B cell (primary cell): Measurements from ENCODE around the gene SPATA6L. TPM values are rescaled to one million over a fixed set of nuclear protein-coding genes. Genes with fewer than 3 reads are reported as not detected.
A peak's percentile ranks its signal among the peaks of the same experiment; 100 is the strongest.

ENCODE experiments used
- ATAC-seq: fragments of 200-7000 bp; cut with Tn5 transposase; one replicate; pipeline ENCODE4 v1.10.0; 2021; ENCODE audit warnings: low read depth, mild to moderate bottlenecking, moderate number of reproducible peaks, moderate library complexity
- CTCF ChIA-PET: fragments of 350-600 bp; sonication (Branson Sonifier 250); formaldehyde crosslinking; loops from one replicate; lab custom pipeline; 2021; ENCODE audit warnings: antibody characterized with exemption, inconsistent platforms; lab: Charles Lee
- POLR2A ChIA-PET: fragments of 350-600 bp; sonication (Branson Sonifier 250); formaldehyde crosslinking; loops from one replicate; lab custom pipeline; 2021; ENCODE audit warnings: antibody characterized with exemption; lab: Charles Lee
- DNase-seq: peaks from one replicate; pipeline ENCODE4 v3.0.0; 2013
- H2AFZ ChIP-seq: 2 replicates; pipeline ENCODE4 v1.6.1; 2012; ENCODE audit warnings: mild to moderate bottlenecking, low read depth, low read length; ENCODE audit not compliant: insufficient read depth, poor library complexity, severe bottlenecking
- H3K27ac ChIP-seq, 2 donors: 1 replicate in 1 of 2; 2 replicates in 1 of 2; pipeline ENCODE4 v1.5.1; 2012 to 2013; ENCODE audit warnings: low read length in 2 of 2, mild to moderate bottlenecking in 2 of 2, moderate library complexity in 1 of 2
- H3K27me3 ChIP-seq, 4 experiments: fragments of 200-600 bp in 1 of 4; sonication (generic) in 1 of 4; replicated peaks in 1 of 4; 1 replicate in 2 of 4; 2 replicates in 2 of 4; pipeline versions ENCODE4 v1.6.1 to v1.7.0; 2013 to 2016; ENCODE audit warnings: low read length in 3 of 4, mild to moderate bottlenecking in 2 of 4, mixed read lengths in 1 of 4, moderate library complexity in 1 of 4; ENCODE audit not compliant: insufficient read depth in 4 of 4, control insufficient read depth in 3 of 4; ENCODE audit errors: control extremely low read depth in 1 of 4
- H3K36me3 ChIP-seq, 2 experiments: replicated peaks in 1 of 2; 1 replicate in 1 of 2; 2 replicates in 1 of 2; pipeline versions ENCODE4 v1.6.1 to v1.7.1; 2013; ENCODE audit warnings: low read length in 1 of 2; ENCODE audit not compliant: insufficient read depth in 2 of 2, control insufficient read depth in 1 of 2; ENCODE audit errors: control extremely low read depth in 1 of 2, extremely low read depth in 1 of 2
- H3K4me1 ChIP-seq, 2 donors: fragments of 200-600 bp in 1 of 2; sonication (generic) in 1 of 2; 1 replicate in 1 of 2; 2 replicates in 1 of 2; pipeline versions ENCODE4 v1.5.1 to v1.6.1; 2013 to 2017; ENCODE audit warnings: low read length in 2 of 2; ENCODE audit not compliant: control insufficient read depth in 2 of 2, insufficient read depth in 2 of 2
- H3K4me2 ChIP-seq: replicated peaks from 2 replicates; pipeline ENCODE3; 2012; ENCODE audit warnings: mild to moderate bottlenecking, low read depth, low read length; ENCODE audit not compliant: poor library complexity, severe bottlenecking
- H3K4me3 ChIP-seq, 5 experiments: fragments of 200-600 bp in 1 of 5; sonication (generic) in 1 of 5; 1 replicate in 3 of 5; 2 replicates in 2 of 5; pipeline versions ENCODE4 v1.5.1 to v1.7.0; 2011 to 2016; ENCODE audit warnings: low read length in 4 of 5, mild to moderate bottlenecking in 4 of 5, low read depth in 2 of 5, control low read depth in 1 of 5, moderate library complexity in 1 of 5; ENCODE audit not compliant: insufficient read depth in 1 of 5; ENCODE audit errors: control extremely low read depth in 1 of 5, extremely low read depth in 1 of 5
- H3K79me2 ChIP-seq: fragments of 200-600 bp; sonication (generic); one replicate; pipeline ENCODE4 v1.6.0; 2016; ENCODE audit warnings: low read length; ENCODE audit not compliant: control insufficient read depth, insufficient read depth
- H3K9ac ChIP-seq: fragments of 200-600 bp; sonication (generic); 2 replicates; pipeline ENCODE4 v1.6.1; 2017; ENCODE audit warnings: mild to moderate bottlenecking, low read length, moderate library complexity
- H3K9me3 ChIP-seq, 3 donors: one replicate each; pipeline versions ENCODE4 v1.6.1 to v1.7.1; 2013; ENCODE audit warnings: low read length in 2 of 3; ENCODE audit not compliant: control insufficient read depth in 2 of 3, insufficient read depth in 1 of 3; ENCODE audit errors: control extremely low read depth in 1 of 3
- H4K20me1 ChIP-seq: 2 replicates; pipeline ENCODE4 v1.6.0; 2012; ENCODE audit warnings: mild to moderate bottlenecking, low read length; ENCODE audit not compliant: insufficient read depth, control insufficient read depth, poor library complexity, severe bottlenecking
- H3K27ac Mint-ChIP-seq: one replicate; pipeline ENCODE4 v1.8.0; 2021; ENCODE audit warnings: mixed read lengths
- H3K27me3 Mint-ChIP-seq: one replicate; pipeline ENCODE4 v1.8.0; 2021; ENCODE audit warnings: mixed read lengths
- H3K4me1 Mint-ChIP-seq: one replicate; pipeline ENCODE4 v1.8.0; 2021; ENCODE audit warnings: mixed read lengths
- H3K4me3 Mint-ChIP-seq: one replicate; pipeline ENCODE4 v1.8.0; 2021; ENCODE audit warnings: mixed read lengths
- H3K9me3 Mint-ChIP-seq: one replicate; pipeline ENCODE4 v1.8.0; 2022; ENCODE audit warnings: mixed read lengths; ENCODE audit not compliant: insufficient read depth
- EZH2 ChIP-seq: IDR thresholded peaks from 2 replicates; pipeline ENCODE4 v1.6.1; 2012; ENCODE audit warnings: borderline replicate concordance, low read depth, mild to moderate bottlenecking, moderate library complexity, low read length; ENCODE audit not compliant: insufficient read depth, poor library complexity, severe bottlenecking
- WGBS: methylation state at CpG from one replicate; pipeline ENCODE4 v1.1.5; 2013; ENCODE audit warnings: missing lambda C conversion rate; ENCODE audit not compliant: insufficient coverage; 5-methylcytosine and 5-hydroxymethylcytosine counted together
- intact Hi-C: fragments of 100-400 bp; cut with micrococcal nuclease; formaldehyde crosslinking; loops from one replicate; pipeline ENCODE4 v1.10.0; 2022
- polyA plus RNA-seq: library from polyadenylated mRNA; depleted of rRNA; stranded (reverse); fragments of >200 nt; gene quantifications from 2 replicates; pipeline ENCODE4 v1.2.3, GENCODE V29; 2012
- total RNA-seq, 2 donors: library from RNA; stranded (reverse); fragments of 120-200 nt in 1 of 2; gene quantifications; 1 replicate in 1 of 2; 2 replicates in 1 of 2; pipeline versions ENCODE4 v1.2.3 to v1.2.4, GENCODE V29; 2013 to 2022
- TF ChIP-seq, protein P1 (sequence below): fragments of 200-600 bp; IDR thresholded peaks from one replicate; pipeline ENCODE4 v1.8.0; 2022; ENCODE audit warnings: antibody characterized with exemption, mild to moderate bottlenecking

Gene SPATA6L
- total and polyA plus RNA-seq, 2 donors (not counting 1 experiment from before 2014, with no cell fraction given), result 0.09 to 1.2 TPM

DNA sequence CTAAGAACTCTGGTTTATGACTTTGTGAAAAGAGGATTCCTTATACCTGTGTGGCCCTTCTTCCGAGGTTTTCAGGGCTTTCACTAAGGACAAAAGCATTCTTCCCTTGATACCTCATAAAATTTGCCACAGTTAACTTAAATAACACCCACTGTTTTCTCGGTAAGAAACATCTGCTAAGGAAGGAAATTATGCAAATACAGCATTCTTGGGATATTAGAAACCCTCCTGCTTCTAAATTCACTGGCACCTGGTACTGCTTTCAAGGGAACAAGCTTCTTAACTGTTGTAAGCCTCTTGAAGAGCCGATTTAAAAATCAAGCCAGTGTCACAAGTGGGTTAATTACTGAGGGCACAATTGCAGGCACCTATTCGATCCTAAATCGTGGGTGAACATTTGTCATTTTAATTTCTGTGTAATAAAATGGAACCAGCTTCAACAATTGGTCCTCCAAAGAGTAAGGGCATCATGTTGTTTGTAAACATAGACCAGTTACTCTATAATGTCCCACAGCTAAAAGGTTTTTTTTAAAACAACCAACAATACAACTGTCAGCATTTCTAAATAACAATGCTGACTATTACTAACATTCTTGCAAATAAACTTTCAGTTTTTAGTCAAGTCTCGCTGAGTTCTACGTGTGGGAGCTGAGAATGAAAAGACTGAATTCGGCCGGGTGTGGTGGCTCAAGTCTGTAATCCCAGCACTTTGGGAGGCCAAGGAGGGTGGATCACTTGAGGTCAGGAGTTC lies 48.2 kb upstream of the SPATA6L start:
- H3K9me3 ChIP-seq, result no peaks in the 10 kb centered on the region
- intact Hi-C loops, result no loop called here
- no peak overlapping the region for H3K9ac ChIP-seq
- peaks cover 6% of the 10 kb centered on the region for H3K79me2 ChIP-seq
- H3K9me3 Mint-ChIP-seq, result no peaks in the 10 kb centered on the region
- H3K4me3 Mint-ChIP-seq, result no peak overlapping the region
- H3K4me2 ChIP-seq, result no peak overlapping the region
- no peaks in the 10 kb centered on the region for H4K20me1 ChIP-seq
- ChIA-PET CTCF (no interaction called here), POLR2A (no interaction called here)
- no peaks in the 10 kb centered on the region for H3K27me3 ChIP-seq
- ATAC-seq (no peak), DNase-seq (no peak)
- no peak overlapping the region for H3K27ac Mint-ChIP-seq
- H3K4me1 Mint-ChIP-seq, result no peaks in the 10 kb centered on the region
- no peaks in the 10 kb centered on the region for H3K4me1 ChIP-seq
- TF ChIP-seq, protein P1, sequence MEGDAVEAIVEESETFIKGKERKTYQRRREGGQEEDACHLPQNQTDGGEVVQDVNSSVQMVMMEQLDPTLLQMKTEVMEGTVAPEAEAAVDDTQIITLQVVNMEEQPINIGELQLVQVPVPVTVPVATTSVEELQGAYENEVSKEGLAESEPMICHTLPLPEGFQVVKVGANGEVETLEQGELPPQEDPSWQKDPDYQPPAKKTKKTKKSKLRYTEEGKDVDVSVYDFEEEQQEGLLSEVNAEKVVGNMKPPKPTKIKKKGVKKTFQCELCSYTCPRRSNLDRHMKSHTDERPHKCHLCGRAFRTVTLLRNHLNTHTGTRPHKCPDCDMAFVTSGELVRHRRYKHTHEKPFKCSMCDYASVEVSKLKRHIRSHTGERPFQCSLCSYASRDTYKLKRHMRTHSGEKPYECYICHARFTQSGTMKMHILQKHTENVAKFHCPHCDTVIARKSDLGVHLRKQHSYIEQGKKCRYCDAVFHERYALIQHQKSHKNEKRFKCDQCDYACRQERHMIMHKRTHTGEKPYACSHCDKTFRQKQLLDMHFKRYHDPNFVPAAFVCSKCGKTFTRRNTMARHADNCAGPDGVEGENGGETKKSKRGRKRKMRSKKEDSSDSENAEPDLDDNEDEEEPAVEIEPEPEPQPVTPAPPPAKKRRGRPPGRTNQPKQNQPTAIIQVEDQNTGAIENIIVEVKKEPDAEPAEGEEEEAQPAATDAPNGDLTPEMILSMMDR, result no peak
- TF ChIP-seq EZH2, result no peak
- no peaks in the 10 kb centered on the region for H3K27me3 Mint-ChIP-seq
- H3K36me3 ChIP-seq, result peaks cover 6 to 46% of the 10 kb centered on the region in 2 experiments
- H3K4me3 ChIP-seq, result no peak overlapping the region
- WGBS, result 98% methylated on average over 7 of the region's 9 CpGs
- no peak overlapping the region for H2AFZ ChIP-seq
- H3K27ac ChIP-seq, result peak overlapping the region in 1 of 2 donors; percentile 42

DNA sequence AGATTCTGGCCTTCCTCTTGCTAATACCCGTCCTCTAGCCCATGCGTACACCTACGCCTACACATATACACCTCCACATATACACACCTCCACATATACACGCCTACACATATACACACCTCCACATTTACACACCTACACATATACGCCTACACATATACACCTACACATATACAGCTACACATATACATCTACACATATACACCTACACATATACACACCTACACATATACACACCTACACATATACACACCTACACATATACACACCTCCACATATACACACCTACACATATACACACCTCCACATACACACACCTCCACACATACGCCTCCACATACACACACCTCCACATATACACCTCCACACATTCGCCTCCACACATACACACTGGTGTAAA lies 47.6 kb upstream of the SPATA6L start:
- H3K4me1 ChIP-seq, result no peaks in the 10 kb centered on the region
- peak overlapping the region; percentile 0 for H3K27ac Mint-ChIP-seq
- no peaks in the 10 kb centered on the region for H3K9me3 ChIP-seq
- DNase-seq (peak; percentile 25), ATAC-seq (no peak)
- intact Hi-C loops, result no loop called here
- H3K27me3 ChIP-seq, result no peaks in the 10 kb centered on the region
- no peak overlapping the region for H3K4me3 ChIP-seq
- no peak overlapping the region for H3K4me2 ChIP-seq
- 80% methylated on average over 6 of the region's 7 CpGs for WGBS
- no peaks in the 10 kb centered on the region for H3K4me1 Mint-ChIP-seq
- no peak overlapping the region for H2AFZ ChIP-seq
- H3K9ac ChIP-seq, result no peak overlapping the region
- H3K27me3 Mint-ChIP-seq, result no peaks in the 10 kb centered on the region
- TF ChIP-seq EZH2, result no peak
- TF ChIP-seq, protein P1, result no peak
- POLR2A ChIA-PET, result no interaction called here
- H3K79me2 ChIP-seq, result peaks cover 2% of the 10 kb centered on the region
- no peak overlapping the region for H3K4me3 Mint-ChIP-seq
- H3K27ac ChIP-seq, result peak overlapping the region in 1 of 2 donors; percentile 42
- peaks cover 6 to 41% of the 10 kb centered on the region in 2 experiments for H3K36me3 ChIP-seq
- H4K20me1 ChIP-seq, result no peaks in the 10 kb centered on the region
- no peaks in the 10 kb centered on the region for H3K9me3 Mint-ChIP-seq
- CTCF ChIA-PET, result no interaction called here
